HG02970 (cell line): ENCODE data around the gene CUBN.

ENCODE experiments used
- ATAC-seq: cut with Tn5 transposase; IDR thresholded peaks from one replicate; pipeline ENCODE4 v1.9.1; 2021; ENCODE audit warnings: mild to moderate bottlenecking, moderate library complexity, moderate number of reproducible peaks; ENCODE audit not compliant: unreplicated experiment, low FRiP score

Gene CUBN

GRCh38 chr10:16996530-16996964 lies 133.1 kb downstream of the CUBN start:
- no peak for ATAC-seq

GRCh38 chr10:16995867-16996529 lies 133.6 kb downstream of the CUBN start:
- no peak for ATAC-seq

- ATAC-seq: no peak
Measured at GRCh38 chr10:16993186-16993585, 136.4 kb downstream of the CUBN start.

GRCh38 chr10:16992611-16993119 lies 136.9 kb downstream of the CUBN start:
- no peak for ATAC-seq

GRCh38 chr10:16991011-16991410 lies 138.6 kb downstream of the CUBN start:
- no peak for ATAC-seq

GRCh38 chr10:16989826-16990293 lies 139.8 kb downstream of the CUBN start:
- no peak for ATAC-seq

GRCh38 chr10:16988900-16989299 lies 140.7 kb downstream of the CUBN start:
- ATAC-seq: no peak

GRCh38 chr10:16987976-16988610 lies 141.5 kb downstream of the CUBN start:
- no peak for ATAC-seq

GRCh38 chr10:16987206-16987621 lies 142.4 kb downstream of the CUBN start:
- ATAC-seq: no peak

GRCh38 chr10:16986406-16987205 lies 143.0 kb downstream of the CUBN start:
- ATAC-seq: no peak

- no peak for ATAC-seq
Measured at GRCh38 chr10:16986082-16986405, 143.6 kb downstream of the CUBN start.

GRCh38 chr10:16984242-16984641 lies 145.4 kb downstream of the CUBN start:
- no peak for ATAC-seq

- no peak for ATAC-seq
Measured at GRCh38 chr10:16976803-16977202, 152.8 kb downstream of the CUBN start.

- no peak for ATAC-seq
Measured at GRCh38 chr10:16975188-16975587, 154.4 kb downstream of the CUBN start.

- ATAC-seq: no peak
Measured at GRCh38 chr10:16968416-16969041, 161.1 kb downstream of the CUBN start.

- no peak for ATAC-seq
Measured at GRCh38 chr10:16967866-16968415, 161.7 kb downstream of the CUBN start.

- no peak for ATAC-seq
Measured at GRCh38 chr10:16966991-16967865, 162.4 kb downstream of the CUBN start.

- ATAC-seq: no peak
Measured at GRCh38 chr10:16965740-16966447, 163.7 kb downstream of the CUBN start.

GRCh38 chr10:16965344-16965616 lies 164.3 kb downstream of the CUBN start:
- no peak for ATAC-seq
